Neural crest cell (in vitro differentiated cells): ENCODE data around the gene VASP. TPM values are rescaled to one million over a fixed set of nuclear protein-coding genes. Genes with fewer than 3 reads are reported as not detected.

ENCODE experiments used
- DNase-seq: peaks from one replicate; pipeline ENCODE4 v3.0.0; 2021; ENCODE audit warnings: low read depth, mixed read lengths, low spot score
- H3K27ac Mint-ChIP-seq: one replicate; pipeline ENCODE4 v1.8.0; 2021; ENCODE audit warnings: mild to moderate bottlenecking, mixed read lengths; ENCODE audit not compliant: unreplicated experiment
- H3K27me3 Mint-ChIP-seq: 2 replicates; pipeline ENCODE4 v1.8.0; 2021; ENCODE audit warnings: low read depth, mild to moderate bottlenecking, mixed read lengths
- H3K36me3 Mint-ChIP-seq: 2 replicates; pipeline ENCODE4 v1.8.0; 2021; ENCODE audit warnings: low read depth, mild to moderate bottlenecking, mixed read lengths
- H3K4me1 Mint-ChIP-seq: 2 replicates; pipeline ENCODE4 v1.8.0; 2021; ENCODE audit warnings: mixed read lengths
- H3K4me3 Mint-ChIP-seq: one replicate; pipeline ENCODE4 v1.8.0; 2021; ENCODE audit warnings: mild to moderate bottlenecking, mixed read lengths
- H3K9me3 Mint-ChIP-seq: 2 replicates; pipeline ENCODE4 v1.8.0; 2021; ENCODE audit warnings: mixed read lengths
- total RNA-seq: library from RNA; stranded (reverse); gene quantifications from 2 replicates; pipeline ENCODE4 v1.2.1, GENCODE V29; 2021
- TF ChIP-seq, protein P1 (sequence below): fragments of 200-600 bp; sonication (generic); conservative IDR thresholded peaks from 2 replicates; pipeline ENCODE4 v1.5.0; 2021; ENCODE audit warnings: antibody characterized with exemption, mild to moderate bottlenecking

The VASP gene
- total RNA-seq, 1 donor from 2014 or later, result 49.9 TPM

DNA sequence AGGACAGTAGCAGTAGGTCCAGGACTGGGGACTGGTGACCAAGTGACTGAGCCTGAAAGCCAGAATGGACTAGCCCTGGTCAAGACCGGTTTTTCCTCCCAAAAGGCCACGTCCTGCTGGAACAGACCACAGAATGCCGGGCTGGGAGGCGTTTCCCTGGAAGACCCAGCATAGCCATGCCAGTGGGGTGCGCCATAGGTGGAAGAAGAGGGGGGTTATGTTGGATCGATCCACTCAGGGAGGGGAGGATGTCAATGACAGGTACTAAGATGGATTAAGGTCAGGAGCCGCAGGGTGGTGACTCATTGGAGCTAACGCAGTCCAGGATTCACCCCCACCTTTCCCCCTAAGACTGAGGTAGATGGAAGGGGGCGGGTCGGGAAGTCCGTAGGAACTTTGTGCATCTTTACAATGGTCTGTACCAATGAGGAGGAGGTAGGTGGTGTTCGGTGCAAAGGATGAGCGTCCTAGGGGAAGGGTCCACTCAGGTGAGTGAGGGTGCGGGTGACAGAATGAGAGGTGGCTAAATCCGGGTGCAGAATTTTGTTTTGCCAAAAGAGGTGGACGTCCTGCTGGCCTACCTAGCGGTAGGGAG, 21.0 kb downstream of the VASP start:
- H3K27ac Mint-ChIP-seq, result no peak overlapping the region
- peak overlapping the region; percentile 50 for H3K4me3 Mint-ChIP-seq
- TF ChIP-seq, protein P1, sequence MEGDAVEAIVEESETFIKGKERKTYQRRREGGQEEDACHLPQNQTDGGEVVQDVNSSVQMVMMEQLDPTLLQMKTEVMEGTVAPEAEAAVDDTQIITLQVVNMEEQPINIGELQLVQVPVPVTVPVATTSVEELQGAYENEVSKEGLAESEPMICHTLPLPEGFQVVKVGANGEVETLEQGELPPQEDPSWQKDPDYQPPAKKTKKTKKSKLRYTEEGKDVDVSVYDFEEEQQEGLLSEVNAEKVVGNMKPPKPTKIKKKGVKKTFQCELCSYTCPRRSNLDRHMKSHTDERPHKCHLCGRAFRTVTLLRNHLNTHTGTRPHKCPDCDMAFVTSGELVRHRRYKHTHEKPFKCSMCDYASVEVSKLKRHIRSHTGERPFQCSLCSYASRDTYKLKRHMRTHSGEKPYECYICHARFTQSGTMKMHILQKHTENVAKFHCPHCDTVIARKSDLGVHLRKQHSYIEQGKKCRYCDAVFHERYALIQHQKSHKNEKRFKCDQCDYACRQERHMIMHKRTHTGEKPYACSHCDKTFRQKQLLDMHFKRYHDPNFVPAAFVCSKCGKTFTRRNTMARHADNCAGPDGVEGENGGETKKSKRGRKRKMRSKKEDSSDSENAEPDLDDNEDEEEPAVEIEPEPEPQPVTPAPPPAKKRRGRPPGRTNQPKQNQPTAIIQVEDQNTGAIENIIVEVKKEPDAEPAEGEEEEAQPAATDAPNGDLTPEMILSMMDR, result no peak
- no peak for DNase-seq
- peaks cover 6% of the 10 kb centered on the region for H3K9me3 Mint-ChIP-seq
- H3K36me3 Mint-ChIP-seq, result peaks cover 20% of the 10 kb centered on the region
- peaks cover 22% of the 10 kb centered on the region for H3K4me1 Mint-ChIP-seq
- H3K27me3 Mint-ChIP-seq, result peaks cover 47% of the 10 kb centered on the region

DNA sequence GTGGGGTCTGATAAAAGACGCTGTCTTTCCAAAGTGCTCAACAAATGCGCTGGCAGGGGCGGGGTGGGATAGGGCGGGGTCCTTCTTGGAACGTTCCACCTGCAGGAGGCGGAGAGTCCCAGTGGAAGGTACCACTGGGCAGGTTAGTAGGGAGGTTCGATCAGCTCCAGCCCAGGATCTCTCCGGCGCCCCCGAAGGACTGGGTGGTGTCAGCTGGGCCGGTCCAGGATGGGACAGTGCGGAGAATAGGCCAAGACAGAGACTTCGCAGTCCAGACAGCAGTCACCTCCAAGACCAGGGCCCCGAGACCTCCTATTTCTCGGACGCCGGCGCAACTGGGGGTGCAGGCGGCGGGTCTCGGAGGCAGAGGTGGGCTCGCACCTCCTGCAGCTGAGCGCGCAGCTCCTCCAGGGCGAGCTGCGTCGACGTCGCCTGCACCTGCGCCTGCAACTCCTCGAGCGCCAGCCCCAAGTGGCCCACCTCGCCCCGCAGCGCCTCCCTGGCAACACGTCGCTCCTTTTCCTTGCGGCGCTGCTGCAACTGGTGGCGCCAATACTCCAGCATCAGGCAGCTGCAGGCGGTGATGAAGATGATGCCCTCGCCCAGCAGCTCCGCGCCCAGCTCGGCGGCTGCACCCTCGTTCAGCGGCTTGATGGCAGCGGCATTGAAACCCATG, 21.6 kb downstream of the VASP start:
- Mint-ChIP-seq H3K27me3 (peaks cover 44% of the 10 kb centered on the region), H3K9me3 (peaks cover 6% of the 10 kb centered on the region), H3K27ac (no peak overlapping the region), H3K36me3 (peaks cover 16% of the 10 kb centered on the region), H3K4me3 (peak overlapping the region; percentile 57), H3K4me1 (peaks cover 18% of the 10 kb centered on the region)
- no peak for DNase-seq
- TF ChIP-seq, protein P1, result no peak

DNA sequence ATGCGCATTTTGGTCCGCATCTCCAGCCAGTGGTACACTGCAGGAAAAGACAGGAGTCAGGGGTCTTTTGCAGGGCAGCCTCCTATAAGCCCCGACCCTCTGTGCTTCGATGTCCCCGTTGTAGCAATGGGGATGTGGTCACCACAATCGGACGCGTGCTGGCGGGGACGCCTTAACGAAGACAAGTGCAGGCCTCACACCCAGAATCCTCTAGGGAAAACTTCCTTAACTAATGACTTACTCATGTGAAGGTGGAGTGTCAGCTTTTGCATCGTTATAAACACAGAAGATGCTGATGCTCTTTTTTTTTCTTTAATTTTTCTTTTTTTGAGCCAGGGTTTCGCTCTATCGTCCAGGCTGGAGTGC, 22.1 kb downstream of the VASP start:
- TF ChIP-seq, protein P1, result no peak
- peak overlapping the region; percentile 57 for H3K4me3 Mint-ChIP-seq
- no peak for DNase-seq
- peaks cover 17% of the 10 kb centered on the region for H3K4me1 Mint-ChIP-seq
- peaks cover 15% of the 10 kb centered on the region for H3K36me3 Mint-ChIP-seq
- no peak overlapping the region for H3K27ac Mint-ChIP-seq
- peaks cover 6% of the 10 kb centered on the region for H3K9me3 Mint-ChIP-seq
- H3K27me3 Mint-ChIP-seq, result peaks cover 43% of the 10 kb centered on the region

DNA sequence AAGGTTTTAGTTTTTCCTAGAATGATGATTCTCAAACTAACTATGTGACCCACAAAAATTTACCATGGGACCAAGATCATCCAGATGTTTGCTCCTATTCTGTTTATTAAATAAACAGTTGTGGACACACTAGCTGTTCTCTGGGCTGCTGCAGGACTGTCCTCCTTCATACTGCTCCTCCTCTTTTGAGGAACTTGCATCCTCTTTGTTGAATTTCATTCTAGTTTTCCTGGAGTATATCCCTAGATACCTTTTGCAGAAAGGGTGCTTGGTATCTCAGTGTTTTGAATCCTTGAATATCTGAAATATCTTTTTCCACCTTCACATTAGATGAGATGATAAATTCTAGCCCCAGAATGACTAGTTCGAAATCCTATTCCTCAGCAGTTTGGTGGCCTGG, 24.1 kb downstream of the VASP start:
- Mint-ChIP-seq H3K4me3 (no peak overlapping the region), H3K36me3 (peaks cover 12% of the 10 kb centered on the region), H3K4me1 (peaks cover 17% of the 10 kb centered on the region), H3K9me3 (peaks cover 6% of the 10 kb centered on the region), H3K27me3 (peaks cover 43% of the 10 kb centered on the region), H3K27ac (no peak overlapping the region)
- DNase-seq, result no peak
- TF ChIP-seq, protein P1, result no peak

DNA sequence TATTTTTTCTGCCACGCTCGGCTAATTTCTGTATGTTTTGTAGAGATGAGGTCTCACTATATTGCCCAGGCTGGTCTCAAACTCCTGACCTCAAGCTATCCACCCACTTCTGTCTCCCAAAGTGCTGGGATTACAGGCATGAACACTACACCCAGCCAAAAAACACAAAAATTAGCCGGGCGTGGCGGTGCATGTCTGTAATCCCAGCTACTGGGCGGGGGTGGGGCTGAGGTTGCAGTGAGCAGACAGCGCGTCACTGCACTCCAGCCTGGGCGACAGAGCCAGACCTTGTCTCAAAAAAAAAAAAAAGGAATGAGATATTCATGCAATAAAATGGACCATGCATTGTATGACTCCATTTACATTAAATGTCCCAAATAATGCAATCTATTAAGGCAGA, 32.2 kb downstream of the VASP start:
- Mint-ChIP-seq H3K4me3 (no peak overlapping the region), H3K4me1 (peaks cover 7% of the 10 kb centered on the region), H3K27ac (no peak overlapping the region), H3K9me3 (no peaks in the 10 kb centered on the region), H3K27me3 (no peaks in the 10 kb centered on the region), H3K36me3 (no peaks in the 10 kb centered on the region)
- TF ChIP-seq, protein P1, result no peak
- DNase-seq, result no peak
